ENCODE measurements around the gene TMEM192.
"Not testable (repeated sequence)": the region's sequence is repeated elsewhere in the genome, so short reads cannot be mapped to it uniquely, and the experiment has no call there.

TMEM192 gene

GRCh38 chr4:165094873-165095272, 17.8 kb downstream of the TMEM192 start:
- DNase-seq (ENCODE audit: low read depth in 3 of 3): no peak

- DNase-seq (ENCODE audit: low read depth in 3 of 3): not testable (repeated sequence)
Measured at GRCh38 chr4:165092187-165092586, 20.5 kb downstream of the TMEM192 start.

- no peak for DNase-seq (ENCODE audit: low read depth in 3 of 3)
Measured at GRCh38 chr4:165088366-165088765, 24.3 kb downstream of the TMEM192 start.

GRCh38 chr4:165085946-165086345, 26.7 kb downstream of the TMEM192 start:
- DNase-seq (ENCODE audit: low read depth in 3 of 3): no peak

- not testable (repeated sequence) for DNase-seq (ENCODE audit: low read depth in 3 of 3)
Measured at GRCh38 chr4:165084787-165085186, 27.9 kb downstream of the TMEM192 start.

GRCh38 chr4:165079476-165079875, 33.2 kb downstream of the TMEM192 start:
- DNase-seq (ENCODE audit: low read depth in 3 of 3): no peak

GRCh38 chr4:165077034-165077578, 35.6 kb downstream of the TMEM192 start:
- no peak for DNase-seq (ENCODE audit: low read depth in 3 of 3)

GRCh38 chr4:165073346-165073745, 39.3 kb downstream of the TMEM192 start:
- not testable (repeated sequence) for DNase-seq (ENCODE audit: low read depth in 3 of 3)

- DNase-seq (ENCODE audit: low read depth in 3 of 3): no peak
Measured at GRCh38 chr4:165070560-165070959, 42.1 kb downstream of the TMEM192 start.

GRCh38 chr4:165060938-165061337, 51.7 kb downstream of the TMEM192 start:
- no peak for DNase-seq (ENCODE audit: low read depth in 3 of 3)

- DNase-seq (ENCODE audit: low read depth in 3 of 3): no peak
Measured at GRCh38 chr4:165059386-165059785, 53.3 kb downstream of the TMEM192 start.

- DNase-seq (ENCODE audit: low read depth in 3 of 3): no peak
Measured at GRCh38 chr4:165058666-165059065, 54.0 kb downstream of the TMEM192 start.

- DNase-seq (ENCODE audit: low read depth in 3 of 3): no peak
Measured at GRCh38 chr4:165055601-165056000, 57.1 kb downstream of the TMEM192 start.

GRCh38 chr4:165053645-165054044, 59.0 kb downstream of the TMEM192 start, which contains the start of gene TRIM75:
TSS of gene TRIM75 (plus strand) at chr4:165053866. CDS start at chr4:165059148, 5,282 bp downstream.
- no peak for DNase-seq (ENCODE audit: low read depth in 3 of 3)

- no peak for DNase-seq (ENCODE audit: low read depth in 3 of 3)
Measured at GRCh38 chr4:165052627-165053026, 60.0 kb downstream of the TMEM192 start.

GRCh38 chr4:165048170-165048569, 64.5 kb downstream of the TMEM192 start:
- DNase-seq (ENCODE audit: low read depth in 3 of 3): no peak

GRCh38 chr4:165031436-165032211, 81.0 kb downstream of the TMEM192 start, which contains the start of gene TRIM60:
TSS of gene TRIM60 (plus strand) at chr4:165031999. CDS start at chr4:165040073, 8,074 bp downstream.
- DNase-seq (ENCODE audit: low read depth in 3 of 3): no peak

- DNase-seq (ENCODE audit: low read depth in 3 of 3): no peak
Measured at GRCh38 chr4:165027762-165028402, 84.8 kb downstream of the TMEM192 start.

- not testable (repeated sequence) for DNase-seq (ENCODE audit: low read depth in 3 of 3)
Measured at GRCh38 chr4:165025782-165026181, 86.9 kb downstream of the TMEM192 start.
